Natural killer cell (primary cell): ENCODE measurements around the gene ITLN1. TPM values are rescaled to one million over a fixed set of nuclear protein-coding genes. Genes with fewer than 3 reads are reported as not detected.

ENCODE experiments used
- ATAC-seq, 3 donors: fragments of 150-1000 bp in 2 of 3; fragments of 200-7000 bp in 1 of 3; cut with Tn5 transposase; 1 replicate in 1 of 3; 2 replicates in 2 of 3; pipeline ENCODE4 v1.10.0; 2021; ENCODE audit warnings: mild to moderate bottlenecking in 2 of 3, moderate library complexity in 2 of 3
- DNase-seq, 2 donors: peaks; one replicate each; pipeline versions ENCODE4 v3.0.0 to v3.0.0-alpha.2; 2013 to 2021; ENCODE audit warnings: mixed read lengths in 1 of 2
- H3K27ac ChIP-seq: one replicate; pipeline ENCODE4 v1.5.1; 2013; ENCODE audit warnings: mild to moderate bottlenecking, low read length
- H3K27me3 ChIP-seq: one replicate; pipeline ENCODE4 v1.6.1; 2013; ENCODE audit warnings: low read length; ENCODE audit not compliant: control insufficient read depth, insufficient read depth
- H3K36me3 ChIP-seq: one replicate; pipeline ENCODE4 v1.6.1; 2013; ENCODE audit warnings: low read length; ENCODE audit not compliant: control insufficient read depth, insufficient read depth
- H3K4me1 ChIP-seq: one replicate; pipeline ENCODE4 v1.6.1; 2013; ENCODE audit warnings: low read length; ENCODE audit not compliant: control insufficient read depth, insufficient read depth
- H3K4me3 ChIP-seq: one replicate; pipeline ENCODE4 v1.5.1; 2013; ENCODE audit warnings: low read length
- H3K9me3 ChIP-seq: one replicate; pipeline ENCODE4 v1.6.1; 2013; ENCODE audit warnings: low read length; ENCODE audit not compliant: control insufficient read depth, insufficient read depth
- H3K27ac Mint-ChIP-seq, 2 donors: one replicate each; pipeline ENCODE4 v1.8.0; 2022; ENCODE audit warnings: mild to moderate bottlenecking in 2 of 2, mixed read lengths in 2 of 2, moderate library complexity in 1 of 2
- H3K27me3 Mint-ChIP-seq, 2 donors: one replicate each; pipeline ENCODE4 v1.8.0; 2022; ENCODE audit warnings: low read depth in 2 of 2, mixed read lengths in 2 of 2
- H3K36me3 Mint-ChIP-seq: one replicate; pipeline ENCODE4 v1.8.0; 2022; ENCODE audit warnings: mixed read lengths
- H3K4me1 Mint-ChIP-seq, 2 donors: one replicate each; pipeline ENCODE4 v1.8.0; 2022; ENCODE audit warnings: mixed read lengths in 2 of 2
- H3K4me3 Mint-ChIP-seq: one replicate; pipeline ENCODE4 v1.8.0; 2022; ENCODE audit warnings: mild to moderate bottlenecking, moderate library complexity, mixed read lengths
- H3K9me3 Mint-ChIP-seq, 2 donors: one replicate each; pipeline ENCODE4 v1.8.0; 2022; ENCODE audit warnings: mixed read lengths in 2 of 2
- WGBS: methylation state at CpG from one replicate; pipeline ENCODE4 v1.1.7; 2013; ENCODE audit warnings: missing lambda C conversion rate; ENCODE audit not compliant: insufficient coverage; 5-methylcytosine and 5-hydroxymethylcytosine counted together
- intact Hi-C: fragments of 100-400 bp; cut with micrococcal nuclease; formaldehyde crosslinking; loops from one replicate; pipeline ENCODE4 v1.14.2; 2022
- total RNA-seq, 4 donors: library from RNA; stranded (reverse); fragments of 120-200 nt in 1 of 4; gene quantifications; one replicate each; pipeline versions ENCODE4 v1.2.3 to v1.2.4, GENCODE V29; 2013 to 2022
- TF ChIP-seq, protein P1 (sequence below): fragments of 200-600 bp; IDR thresholded peaks from one replicate; pipeline ENCODE4 v1.8.0; 2022; ENCODE audit warnings: antibody characterized with exemption

The ITLN1 gene
- total RNA-seq, 3 donors from 2014 or later (not counting 1 experiment from before 2014, with no cell fraction given) = not detected

DNA sequence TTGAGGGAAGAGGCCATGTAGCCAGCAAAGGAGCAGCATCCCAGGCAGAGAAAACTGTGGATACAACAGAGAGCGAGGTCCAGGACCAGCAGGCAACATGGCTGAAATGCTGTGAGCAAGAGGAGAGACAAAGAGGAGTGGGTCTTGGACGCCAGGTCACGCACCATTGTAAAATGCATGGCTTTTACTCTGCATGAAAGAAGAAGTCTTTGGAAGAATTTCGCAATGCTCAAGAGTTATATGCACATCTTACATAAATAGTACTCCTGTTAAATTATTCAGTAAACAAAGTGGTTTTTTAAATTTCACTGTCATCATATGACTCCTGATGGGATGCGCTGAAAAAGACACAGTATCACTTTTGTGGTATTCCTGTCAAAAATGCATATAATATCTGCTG, 25.8 kb downstream of the ITLN1 start:
- peaks cover 86% of the 10 kb centered on the region for H3K4me1 ChIP-seq
- Mint-ChIP-seq H3K4me3 (peak overlapping the region; percentile 85), H3K27ac (no peak overlapping the region), H3K4me1 (peaks cover 52 to 60% of the 10 kb centered on the region in 2 donors), H3K9me3 (no peaks in the 10 kb centered on the region), H3K36me3 (peaks cover 7% of the 10 kb centered on the region), H3K27me3 (no peaks in the 10 kb centered on the region)
- intact Hi-C loops = no loop called here
- WGBS = 78% methylated on average over 4 of the region's 5 CpGs
- no peaks in the 10 kb centered on the region for H3K27me3 ChIP-seq
- DNase-seq (no peak), ATAC-seq (no peak)
- TF ChIP-seq, protein P1, sequence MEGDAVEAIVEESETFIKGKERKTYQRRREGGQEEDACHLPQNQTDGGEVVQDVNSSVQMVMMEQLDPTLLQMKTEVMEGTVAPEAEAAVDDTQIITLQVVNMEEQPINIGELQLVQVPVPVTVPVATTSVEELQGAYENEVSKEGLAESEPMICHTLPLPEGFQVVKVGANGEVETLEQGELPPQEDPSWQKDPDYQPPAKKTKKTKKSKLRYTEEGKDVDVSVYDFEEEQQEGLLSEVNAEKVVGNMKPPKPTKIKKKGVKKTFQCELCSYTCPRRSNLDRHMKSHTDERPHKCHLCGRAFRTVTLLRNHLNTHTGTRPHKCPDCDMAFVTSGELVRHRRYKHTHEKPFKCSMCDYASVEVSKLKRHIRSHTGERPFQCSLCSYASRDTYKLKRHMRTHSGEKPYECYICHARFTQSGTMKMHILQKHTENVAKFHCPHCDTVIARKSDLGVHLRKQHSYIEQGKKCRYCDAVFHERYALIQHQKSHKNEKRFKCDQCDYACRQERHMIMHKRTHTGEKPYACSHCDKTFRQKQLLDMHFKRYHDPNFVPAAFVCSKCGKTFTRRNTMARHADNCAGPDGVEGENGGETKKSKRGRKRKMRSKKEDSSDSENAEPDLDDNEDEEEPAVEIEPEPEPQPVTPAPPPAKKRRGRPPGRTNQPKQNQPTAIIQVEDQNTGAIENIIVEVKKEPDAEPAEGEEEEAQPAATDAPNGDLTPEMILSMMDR = no peak
- no peak overlapping the region for H3K4me3 ChIP-seq
- H3K9me3 ChIP-seq = no peaks in the 10 kb centered on the region
- H3K36me3 ChIP-seq = peaks cover 19% of the 10 kb centered on the region
- no peak overlapping the region for H3K27ac ChIP-seq

DNA sequence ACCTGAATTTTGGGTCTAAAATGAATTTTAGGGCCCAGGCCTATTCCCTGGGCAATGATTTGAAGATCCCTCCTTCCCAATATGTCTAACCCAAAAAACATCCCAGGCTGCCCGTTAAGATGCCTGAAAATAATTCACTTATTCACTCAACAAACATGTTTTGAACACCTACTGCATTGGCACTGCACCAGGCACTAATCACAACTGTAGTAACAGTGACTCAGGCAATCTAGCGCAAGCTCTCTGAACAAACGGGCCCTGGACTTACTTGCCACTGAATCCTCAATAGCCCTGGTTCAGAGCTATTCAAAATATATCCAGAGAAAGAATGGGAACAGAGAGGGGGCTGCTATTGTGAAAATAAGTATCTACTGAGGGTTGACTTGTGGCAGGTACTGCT, 26.5 kb downstream of the ITLN1 start:
- Mint-ChIP-seq H3K9me3 (no peaks in the 10 kb centered on the region), H3K27me3 (no peaks in the 10 kb centered on the region), H3K4me1 (peaks cover 52 to 53% of the 10 kb centered on the region in 2 donors), H3K36me3 (peaks cover 10% of the 10 kb centered on the region), H3K27ac (no peak overlapping the region), H3K4me3 (peak overlapping the region; percentile 85)
- peaks cover 19% of the 10 kb centered on the region for H3K36me3 ChIP-seq
- TF ChIP-seq, protein P1 = no peak
- peak overlapping the region; percentile 30 for H3K27ac ChIP-seq
- 38% methylated on average over 3 of the region's 3 CpGs for WGBS
- DNase-seq = no peak
- intact Hi-C loops = no loop called here
- no peak overlapping the region for H3K4me3 ChIP-seq
- ATAC-seq = no peak
- peaks cover 85% of the 10 kb centered on the region for H3K4me1 ChIP-seq
- no peaks in the 10 kb centered on the region for H3K27me3 ChIP-seq
- H3K9me3 ChIP-seq = no peaks in the 10 kb centered on the region

DNA sequence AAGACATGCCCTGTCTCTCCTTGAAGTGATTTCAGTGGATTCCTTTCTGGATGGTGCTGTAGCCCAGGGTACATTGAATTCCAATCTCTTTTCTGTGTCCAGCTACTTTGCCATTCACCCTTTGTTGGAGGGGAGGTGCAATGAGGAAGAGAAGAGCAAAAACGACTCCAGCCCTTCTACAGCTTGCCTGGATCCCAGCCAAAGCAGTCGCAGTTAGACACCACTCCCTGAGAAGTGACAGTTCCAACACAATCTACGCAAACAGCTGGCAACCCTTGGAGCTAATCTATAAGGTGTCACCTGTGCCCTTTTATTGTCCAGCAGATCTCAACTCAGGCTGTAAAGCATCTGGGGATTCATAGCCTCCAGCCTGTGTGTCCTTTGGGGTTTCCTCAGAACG, 26.9 kb downstream of the ITLN1 start:
- H3K4me3 ChIP-seq = no peak overlapping the region

More for the DNA sequence above, 26.9 kb downstream of the ITLN1 start:
- Histone ChIP-seq H3K9me3 (no peaks in the 10 kb centered on the region), H3K36me3 (peaks cover 23% of the 10 kb centered on the region), H3K4me1 (peaks cover 82% of the 10 kb centered on the region), H3K27me3 (no peaks in the 10 kb centered on the region), H3K27ac (peak overlapping the region; percentile 30)
- Mint-ChIP-seq H3K9me3 (no peaks in the 10 kb centered on the region), H3K4me3 (peak overlapping the region; percentile 85), H3K36me3 (peaks cover 14% of the 10 kb centered on the region), H3K27ac (no peak overlapping the region), H3K4me1 (peaks cover 49 to 54% of the 10 kb centered on the region in 2 donors), H3K27me3 (no peaks in the 10 kb centered on the region)
- TF ChIP-seq, protein P1 = no peak
- ATAC-seq (no peak), DNase-seq (no peak)
- 21% methylated on average over 4 of the region's 4 CpGs for WGBS
- intact Hi-C loops = no loop called here
